ENCODE results near the gene IL31RA.

IL31RA gene

GRCh38 chr5:55918087-55919035 is 67.2 kb downstream of the IL31RA start:
- H3K36me3 ChIP-seq (ENCODE audit: insufficient read depth, low read length), result no peaks in the 10 kb centered on the region
- H3K4me1 ChIP-seq (ENCODE audit: insufficient read depth, low read length), result 0 out of 2 replicates have a peak, but pooled peaks cover 5% of the 10 kb centered on the region
- no peak overlapping the region for H3K9ac ChIP-seq (ENCODE audit: low read depth, low read length)
- no peaks in the 10 kb centered on the region for H3K9me3 ChIP-seq (ENCODE audit: control insufficient read depth, insufficient read depth, low read length)

- Histone ChIP-seq H3K4me1 (ENCODE audit: insufficient read depth, low read length) (0 out of 2 replicates have a peak, but pooled peaks cover 5% of the 10 kb centered on the region), H3K9me3 (ENCODE audit: control insufficient read depth, insufficient read depth, low read length) (no peaks in the 10 kb centered on the region), H3K9ac (ENCODE audit: low read depth, low read length) (no peak overlapping the region), H3K36me3 (ENCODE audit: insufficient read depth, low read length) (no peaks in the 10 kb centered on the region)
Observed at GRCh38 chr5:55919625-55920024, 68.5 kb downstream of the IL31RA start.

DNA sequence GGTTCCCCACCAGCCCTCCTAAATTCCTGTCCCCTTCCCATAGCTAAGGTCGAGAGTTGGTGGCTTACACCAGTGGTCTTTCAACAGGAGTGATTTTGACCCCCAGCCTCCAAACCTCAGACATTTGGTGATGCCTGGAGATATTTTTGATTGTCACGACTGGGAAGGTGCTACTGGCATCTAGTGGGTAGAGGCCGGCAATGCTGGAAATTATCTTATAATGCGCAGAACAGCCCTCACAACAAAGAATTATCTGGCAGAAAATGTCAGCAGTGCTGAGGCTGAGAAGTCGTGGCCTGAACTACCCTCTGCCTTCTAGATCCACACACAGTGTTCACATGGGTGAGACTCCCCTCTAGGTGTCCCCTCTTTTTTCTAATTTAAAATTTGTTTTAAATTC is 69.6 kb downstream of the IL31RA start:
- no peaks in the 10 kb centered on the region for H3K9me3 ChIP-seq (ENCODE audit: control insufficient read depth, insufficient read depth, low read length)
- H3K36me3 ChIP-seq (ENCODE audit: insufficient read depth, low read length), result no peaks in the 10 kb centered on the region
- H3K9ac ChIP-seq (ENCODE audit: low read depth, low read length), result no peak overlapping the region
- H3K4me1 ChIP-seq (ENCODE audit: insufficient read depth, low read length), result 0 out of 2 replicates have a peak, but pooled peaks cover 5% of the 10 kb centered on the region

GRCh38 chr5:55921617-55922016 is 70.5 kb downstream of the IL31RA start:
- Histone ChIP-seq H3K4me1 (ENCODE audit: insufficient read depth, low read length) (0 out of 2 replicates have a peak, but pooled peaks cover 5% of the 10 kb centered on the region), H3K36me3 (ENCODE audit: insufficient read depth, low read length) (no peaks in the 10 kb centered on the region), H3K9me3 (ENCODE audit: control insufficient read depth, insufficient read depth, low read length) (no peaks in the 10 kb centered on the region), H3K9ac (ENCODE audit: low read depth, low read length) (no peak overlapping the region)

GRCh38 chr5:55923177-55923771 is 72.1 kb downstream of the IL31RA start:
- H3K4me1 ChIP-seq (ENCODE audit: insufficient read depth, low read length), result 0 out of 2 replicates have a peak, but pooled peaks cover 5% of the 10 kb centered on the region
- H3K9ac ChIP-seq (ENCODE audit: low read depth, low read length), result no peak overlapping the region
- H3K9me3 ChIP-seq (ENCODE audit: control insufficient read depth, insufficient read depth, low read length), result no peaks in the 10 kb centered on the region
- H3K36me3 ChIP-seq (ENCODE audit: insufficient read depth, low read length), result no peaks in the 10 kb centered on the region

- H3K36me3 ChIP-seq (ENCODE audit: insufficient read depth, low read length), result no peaks in the 10 kb centered on the region
- no peak overlapping the region for H3K9ac ChIP-seq (ENCODE audit: low read depth, low read length)
- 0 out of 2 replicates have a peak, but pooled peaks cover 5% of the 10 kb centered on the region for H3K4me1 ChIP-seq (ENCODE audit: insufficient read depth, low read length)
- H3K9me3 ChIP-seq (ENCODE audit: control insufficient read depth, insufficient read depth, low read length), result no peaks in the 10 kb centered on the region
Observed at GRCh38 chr5:55923865-55924500, 72.8 kb downstream of the IL31RA start.

- H3K9me3 ChIP-seq (ENCODE audit: control insufficient read depth, insufficient read depth, low read length), result no peaks in the 10 kb centered on the region
- H3K36me3 ChIP-seq (ENCODE audit: insufficient read depth, low read length), result no peaks in the 10 kb centered on the region
- H3K9ac ChIP-seq (ENCODE audit: low read depth, low read length), result no peak overlapping the region
- 0 out of 2 replicates have a peak, but pooled peaks cover 5% of the 10 kb centered on the region for H3K4me1 ChIP-seq (ENCODE audit: insufficient read depth, low read length)
Observed at GRCh38 chr5:55924744-55925143, 73.6 kb downstream of the IL31RA start.

DNA sequence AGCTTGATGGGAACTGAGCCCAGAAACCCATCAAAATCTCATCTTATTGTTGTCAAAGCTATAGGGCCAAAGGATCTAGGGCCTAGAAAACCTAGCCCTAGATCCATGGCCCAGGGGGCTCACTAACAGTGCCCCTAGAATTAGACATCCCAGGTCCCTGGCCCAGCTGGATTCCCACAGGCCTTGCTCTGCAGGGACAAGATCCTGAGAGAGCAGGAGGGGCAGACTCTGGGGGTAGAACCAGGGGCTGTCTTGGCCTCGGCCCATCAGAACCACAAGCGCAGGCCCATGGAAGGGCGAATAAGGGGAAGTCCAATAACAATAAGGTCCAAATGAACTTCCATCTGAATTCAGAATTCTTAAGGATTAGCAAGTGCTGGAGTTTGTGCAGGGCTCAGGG is 74.0 kb downstream of the IL31RA start:
- Histone ChIP-seq H3K36me3 (ENCODE audit: insufficient read depth, low read length) (no peaks in the 10 kb centered on the region), H3K4me1 (ENCODE audit: insufficient read depth, low read length) (0 out of 2 replicates have a peak, but pooled peaks cover 5% of the 10 kb centered on the region), H3K9me3 (ENCODE audit: control insufficient read depth, insufficient read depth, low read length) (no peaks in the 10 kb centered on the region), H3K9ac (ENCODE audit: low read depth, low read length) (no peak overlapping the region)

GRCh38 chr5:55925712-55926111 is 74.6 kb downstream of the IL31RA start:
- Histone ChIP-seq H3K4me1 (ENCODE audit: insufficient read depth, low read length) (0 out of 2 replicates have a peak, but pooled peaks cover 5% of the 10 kb centered on the region), H3K9me3 (ENCODE audit: control insufficient read depth, insufficient read depth, low read length) (no peaks in the 10 kb centered on the region), H3K36me3 (ENCODE audit: insufficient read depth, low read length) (no peaks in the 10 kb centered on the region), H3K9ac (ENCODE audit: low read depth, low read length) (no peak overlapping the region)

DNA sequence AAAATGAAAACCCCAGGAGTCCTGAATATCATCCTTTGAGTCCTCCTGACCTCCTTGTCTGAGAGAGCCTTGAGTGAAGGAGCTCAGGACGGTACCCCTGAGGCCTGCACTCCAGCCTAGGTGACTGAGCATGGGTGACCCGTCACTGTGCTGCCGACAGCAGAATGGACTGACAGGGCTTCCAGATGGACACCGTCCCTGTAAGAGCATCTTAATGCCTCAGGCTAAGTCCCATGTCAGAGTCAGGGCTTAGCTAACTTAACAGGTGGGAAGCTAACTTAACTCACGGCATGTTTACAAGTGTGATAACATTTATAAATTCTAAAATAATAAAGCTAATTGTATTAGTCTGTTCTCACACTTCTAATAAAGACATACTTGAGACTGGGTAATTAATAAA is 75.3 kb downstream of the IL31RA start:
- 0 out of 2 replicates have a peak, but pooled peaks cover 5% of the 10 kb centered on the region for H3K4me1 ChIP-seq (ENCODE audit: insufficient read depth, low read length)
- no peaks in the 10 kb centered on the region for H3K9me3 ChIP-seq (ENCODE audit: control insufficient read depth, insufficient read depth, low read length)
- H3K9ac ChIP-seq (ENCODE audit: low read depth, low read length), result no peak overlapping the region
- H3K36me3 ChIP-seq (ENCODE audit: insufficient read depth, low read length), result no peaks in the 10 kb centered on the region

DNA sequence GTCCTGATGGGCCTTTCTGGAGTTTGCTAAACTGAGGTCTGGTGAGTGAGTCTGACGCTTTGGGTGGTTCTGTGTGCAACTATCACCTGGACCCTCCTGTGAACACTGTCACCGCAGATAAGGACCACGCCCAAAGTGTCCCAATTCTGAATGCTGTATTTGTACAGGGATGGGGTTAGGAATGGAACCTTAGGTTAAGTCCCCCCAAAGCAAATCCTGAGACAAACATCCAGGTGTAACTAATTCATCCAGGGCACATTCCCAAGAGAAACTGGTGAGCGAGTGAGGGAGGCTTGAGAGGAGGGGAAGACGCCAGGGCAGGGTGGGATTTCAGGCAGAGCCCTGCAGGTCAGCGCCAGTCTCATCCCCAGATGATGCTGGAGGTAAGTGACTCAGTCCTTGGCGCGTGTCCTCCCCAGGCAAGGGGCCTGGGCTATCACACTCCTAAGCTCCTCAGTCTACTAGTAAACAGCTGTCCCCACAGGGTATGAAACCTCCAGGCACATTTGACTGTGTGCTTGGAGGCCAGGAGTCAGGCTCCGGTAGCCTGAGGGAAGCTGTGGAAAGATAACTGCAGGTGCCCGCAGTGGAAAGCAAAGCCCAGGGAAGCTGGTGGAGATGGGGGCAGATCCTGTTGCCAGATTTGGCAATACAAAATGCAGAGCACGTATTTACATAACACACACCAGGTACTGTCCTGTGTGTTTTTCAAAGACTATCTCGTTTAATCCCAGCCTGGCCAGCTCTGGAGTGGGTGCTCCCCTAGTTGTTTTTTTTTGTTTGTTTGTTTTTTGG is 76.9 kb downstream of the IL31RA start:
- H3K9ac ChIP-seq (ENCODE audit: low read depth, low read length), result no peak overlapping the region
- H3K4me1 ChIP-seq (ENCODE audit: insufficient read depth, low read length), result 0 out of 2 replicates have a peak, but pooled peaks cover 3% of the 10 kb centered on the region
- H3K9me3 ChIP-seq (ENCODE audit: control insufficient read depth, insufficient read depth, low read length), result no peaks in the 10 kb centered on the region
- no peaks in the 10 kb centered on the region for H3K36me3 ChIP-seq (ENCODE audit: insufficient read depth, low read length)

GRCh38 chr5:55929020-55929799 is 78.1 kb downstream of the IL31RA start:
- no peaks in the 10 kb centered on the region for H3K4me1 ChIP-seq (ENCODE audit: insufficient read depth, low read length)
- no peaks in the 10 kb centered on the region for H3K9me3 ChIP-seq (ENCODE audit: control insufficient read depth, insufficient read depth, low read length)
- no peak overlapping the region for H3K9ac ChIP-seq (ENCODE audit: low read depth, low read length)
- no peaks in the 10 kb centered on the region for H3K36me3 ChIP-seq (ENCODE audit: insufficient read depth, low read length)

DNA sequence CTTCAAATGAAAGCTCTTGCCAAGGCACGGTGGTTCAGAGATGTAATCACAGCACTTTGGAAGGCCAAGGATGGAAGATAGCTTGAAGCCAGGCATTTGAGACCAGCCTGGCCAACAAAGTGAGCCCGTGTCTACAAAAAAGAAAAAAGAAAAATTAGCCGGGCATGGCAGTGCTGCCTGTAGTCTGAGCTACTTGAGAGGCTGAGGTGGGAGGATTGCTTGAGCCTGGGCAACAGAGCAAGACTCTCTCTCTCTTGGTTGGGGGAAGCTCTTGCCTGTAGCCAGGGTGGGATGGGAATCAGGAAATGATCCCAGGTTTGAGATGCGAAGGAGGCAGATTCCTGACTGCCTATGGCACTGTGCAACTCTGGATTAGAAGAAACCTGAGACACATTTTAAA is 81.5 kb downstream of the IL31RA start:
- no peaks in the 10 kb centered on the region for H3K9me3 ChIP-seq (ENCODE audit: control insufficient read depth, insufficient read depth, low read length)
- no peaks in the 10 kb centered on the region for H3K4me1 ChIP-seq (ENCODE audit: insufficient read depth, low read length)
- no peaks in the 10 kb centered on the region for H3K36me3 ChIP-seq (ENCODE audit: insufficient read depth, low read length)
- H3K9ac ChIP-seq (ENCODE audit: low read depth, low read length), result no peak overlapping the region
